CD4-positive, alpha-beta T cell treated with Interleukin-15 for 4 hours (primary cell): Measurements from ENCODE around the gene MTMR12.

Source experiments
- DNase-seq: peaks from one replicate; pipeline ENCODE4 v3.0.0-alpha.2; 2020; ENCODE audit warnings: low spot score

Gene MTMR12, protein sequence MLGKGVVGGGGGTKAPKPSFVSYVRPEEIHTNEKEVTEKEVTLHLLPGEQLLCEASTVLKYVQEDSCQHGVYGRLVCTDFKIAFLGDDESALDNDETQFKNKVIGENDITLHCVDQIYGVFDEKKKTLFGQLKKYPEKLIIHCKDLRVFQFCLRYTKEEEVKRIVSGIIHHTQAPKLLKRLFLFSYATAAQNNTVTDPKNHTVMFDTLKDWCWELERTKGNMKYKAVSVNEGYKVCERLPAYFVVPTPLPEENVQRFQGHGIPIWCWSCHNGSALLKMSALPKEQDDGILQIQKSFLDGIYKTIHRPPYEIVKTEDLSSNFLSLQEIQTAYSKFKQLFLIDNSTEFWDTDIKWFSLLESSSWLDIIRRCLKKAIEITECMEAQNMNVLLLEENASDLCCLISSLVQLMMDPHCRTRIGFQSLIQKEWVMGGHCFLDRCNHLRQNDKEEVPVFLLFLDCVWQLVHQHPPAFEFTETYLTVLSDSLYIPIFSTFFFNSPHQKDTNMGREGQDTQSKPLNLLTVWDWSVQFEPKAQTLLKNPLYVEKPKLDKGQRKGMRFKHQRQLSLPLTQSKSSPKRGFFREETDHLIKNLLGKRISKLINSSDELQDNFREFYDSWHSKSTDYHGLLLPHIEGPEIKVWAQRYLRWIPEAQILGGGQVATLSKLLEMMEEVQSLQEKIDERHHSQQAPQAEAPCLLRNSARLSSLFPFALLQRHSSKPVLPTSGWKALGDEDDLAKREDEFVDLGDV

GRCh38 chr5:32312595-32313332 lies at the start of gene MTMR12:
TSS of gene MTMR12 (minus strand) at chr5:32312939. CDS start at chr5:32312838, 101 bp downstream.
- peak; percentile 99 for DNase-seq

DNA sequence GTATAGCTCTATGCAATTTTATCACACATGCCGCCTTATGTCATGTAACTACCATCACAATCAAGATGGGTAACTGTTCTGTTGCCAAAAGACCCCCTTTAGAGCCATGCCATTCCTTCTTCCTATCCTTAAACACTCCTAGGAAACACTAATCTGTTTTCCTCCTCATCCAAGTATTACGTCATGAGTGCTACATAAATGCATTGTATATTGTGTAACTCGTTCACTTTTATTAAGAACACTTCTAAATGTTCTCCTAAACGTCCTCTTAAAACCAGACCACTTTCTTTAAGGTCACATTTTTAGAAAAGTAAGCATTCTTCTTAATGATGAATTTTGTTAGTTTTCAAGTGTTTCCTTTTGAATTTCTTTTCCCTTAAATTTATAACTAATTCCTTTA lies 49.8 kb upstream of the MTMR12 start:
- no peak for DNase-seq

DNA sequence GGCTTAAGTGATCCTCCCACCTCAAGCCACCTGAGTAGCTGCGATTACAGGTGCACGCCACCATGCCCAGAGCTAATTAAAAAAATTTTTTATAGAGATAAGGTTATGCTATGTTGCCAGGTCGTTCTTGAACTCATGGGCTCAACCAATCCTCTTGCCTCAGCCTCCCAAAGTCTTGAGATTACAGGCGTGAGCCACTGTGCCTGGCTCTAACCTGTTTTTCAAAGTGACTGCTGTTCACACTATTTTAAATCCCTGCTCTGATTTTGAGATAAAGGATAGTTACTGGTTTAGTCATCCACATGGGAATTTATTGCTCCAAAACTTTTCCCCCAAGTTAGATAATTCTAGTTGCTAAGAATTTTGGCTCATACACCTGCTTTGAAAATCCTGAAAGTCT lies 48.2 kb upstream of the MTMR12 start:
- no peak for DNase-seq

DNA sequence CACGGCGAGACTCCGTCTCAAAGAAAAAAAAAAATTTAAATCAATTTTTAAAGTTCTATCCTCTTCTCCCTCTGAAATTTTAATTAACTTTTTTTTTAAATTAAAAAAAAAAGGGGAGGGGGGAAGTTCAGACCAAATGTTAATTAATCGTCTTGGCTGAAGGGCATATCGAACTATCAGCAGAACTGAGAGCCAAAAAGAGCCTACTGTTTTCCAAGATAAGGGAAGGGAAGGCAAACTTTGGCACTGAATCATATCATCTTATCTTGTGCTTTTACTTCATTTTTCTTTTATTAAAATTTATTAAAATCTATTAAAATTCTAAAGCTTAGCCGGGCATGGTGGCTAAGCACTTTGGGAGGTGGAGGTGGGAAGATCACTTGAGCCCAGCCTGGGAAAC lies 45.9 kb upstream of the MTMR12 start:
- no peak for DNase-seq

DNA sequence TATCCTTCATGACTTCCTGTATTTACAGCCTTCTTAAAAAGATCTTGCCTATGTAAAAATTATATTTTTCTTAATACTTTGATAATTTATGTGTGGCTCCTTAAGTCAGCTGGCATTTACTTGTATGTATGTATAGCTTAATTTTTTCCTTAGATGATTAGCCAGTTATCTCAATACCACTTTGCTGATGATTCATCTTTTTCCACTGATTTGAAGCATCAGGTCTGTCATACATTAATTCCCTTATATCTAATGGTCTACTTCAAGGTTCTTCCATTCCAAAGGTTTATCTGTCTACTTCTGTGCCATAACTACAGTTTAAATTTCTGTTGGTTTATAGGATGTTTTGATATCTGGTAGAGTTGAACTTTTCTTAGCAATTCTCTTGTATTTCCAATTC lies 44.9 kb upstream of the MTMR12 start:
- no peak for DNase-seq

DNA sequence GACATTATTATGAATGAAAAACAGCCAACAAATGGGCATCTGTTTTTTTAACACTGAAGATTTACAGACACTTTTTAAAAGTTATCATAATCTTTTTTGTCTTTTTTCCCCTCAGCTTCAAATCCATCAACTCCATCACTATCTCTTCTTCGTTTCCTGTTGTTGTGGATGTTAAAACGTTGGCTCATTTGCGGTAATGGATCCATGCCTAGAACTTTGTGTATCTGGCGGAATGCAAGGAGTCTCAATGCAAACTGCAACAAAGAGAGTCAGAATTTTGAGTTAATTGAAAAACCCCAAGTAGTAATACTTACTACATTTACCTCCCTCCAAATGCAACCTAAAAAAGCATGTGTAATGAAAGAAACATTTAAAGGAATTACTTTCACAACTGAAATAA lies 42.9 kb upstream of the MTMR12 start:
- no peak for DNase-seq

GRCh38 chr5:32353420-32353819 lies 40.7 kb upstream of the MTMR12 start:
- no peak for DNase-seq

DNA sequence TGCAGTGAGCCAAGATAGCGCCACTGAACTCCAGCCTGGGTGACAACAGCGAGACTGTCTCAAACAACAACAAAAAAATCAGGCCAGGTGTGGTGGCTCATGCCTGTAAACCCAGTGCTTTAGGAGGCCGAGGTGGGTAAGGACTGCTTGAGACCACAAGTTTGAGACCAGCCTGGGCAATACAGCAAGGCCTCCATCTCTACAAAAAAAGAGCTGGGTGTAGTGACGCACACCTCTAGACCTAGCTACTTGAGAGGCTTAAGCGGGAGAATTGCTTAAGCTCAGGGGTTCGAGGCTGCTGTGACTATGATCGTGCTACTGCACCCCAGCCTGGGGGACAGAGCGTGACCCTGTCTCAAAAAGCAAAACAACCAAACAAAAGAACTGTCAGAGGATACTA lies 39.9 kb upstream of the MTMR12 start:
- no peak for DNase-seq

DNA sequence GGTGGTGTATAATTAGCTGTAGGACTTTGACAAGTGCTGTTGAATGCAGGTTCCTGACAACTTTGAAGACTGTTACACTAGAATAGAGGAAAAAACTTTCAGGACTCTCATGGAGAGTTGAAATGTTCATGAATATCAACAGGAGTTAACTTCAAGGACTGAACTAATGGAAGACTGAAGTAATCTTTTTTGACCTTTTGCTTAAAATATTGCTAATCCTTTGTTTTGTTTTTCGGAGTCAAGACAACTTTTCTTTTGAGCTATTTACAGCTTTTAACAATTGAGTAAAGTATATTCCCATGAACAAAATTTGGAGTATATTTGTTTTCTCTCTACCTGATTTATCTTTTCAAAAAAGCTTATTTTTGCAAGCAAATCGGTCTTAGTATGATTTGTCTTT lies 34.1 kb upstream of the MTMR12 start:
- DNase-seq = no peak

DNA sequence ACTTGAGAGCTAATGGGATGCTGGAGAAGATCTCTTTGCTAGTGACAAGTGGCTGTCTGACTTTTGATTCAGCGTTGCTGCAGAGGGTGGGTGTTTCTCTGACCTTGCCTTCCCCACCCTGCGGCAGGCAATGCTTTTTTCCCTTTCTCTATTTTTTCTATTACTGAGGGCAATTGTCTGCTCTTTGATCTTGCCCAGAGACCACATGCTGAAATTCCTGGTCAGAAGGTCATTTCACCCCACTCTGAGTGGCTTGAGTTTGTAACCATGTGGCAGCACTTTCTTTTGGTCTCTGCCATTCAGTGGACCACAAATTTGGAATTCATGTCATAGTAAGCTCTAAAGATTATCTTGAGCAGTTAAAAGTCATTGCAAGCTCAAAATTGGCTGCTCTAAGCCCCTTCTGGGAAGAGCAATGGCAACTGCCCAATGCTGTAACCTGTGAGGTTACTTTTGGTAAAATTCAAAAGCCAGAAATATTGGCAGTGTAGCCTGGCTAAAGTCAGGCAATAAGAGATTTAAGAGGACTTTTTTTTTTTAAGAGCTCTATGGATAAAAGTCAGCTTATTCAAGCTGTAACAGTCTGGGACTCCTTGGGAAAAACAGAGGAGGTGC lies 30.4 kb upstream of the MTMR12 start:
- no peak for DNase-seq

DNA sequence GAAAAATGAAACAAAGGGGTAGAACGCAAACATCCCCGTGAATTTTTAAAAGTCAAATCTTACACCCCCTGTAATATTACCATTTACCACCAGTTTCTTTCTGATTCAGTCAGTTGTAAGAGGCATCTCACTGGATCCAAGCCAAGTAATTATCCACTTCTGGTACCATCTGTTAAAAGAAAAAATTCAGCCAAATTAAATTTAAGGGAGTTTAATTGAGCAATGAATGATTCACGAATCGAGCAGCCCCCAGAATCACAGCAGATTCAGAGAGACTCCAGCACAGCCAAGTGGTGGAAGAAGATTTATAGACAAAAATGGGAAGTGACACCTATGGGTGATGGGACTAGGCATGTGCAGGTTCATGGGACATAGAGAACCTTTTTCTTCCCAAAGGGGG lies 29.9 kb upstream of the MTMR12 start:
- DNase-seq = no peak

DNA sequence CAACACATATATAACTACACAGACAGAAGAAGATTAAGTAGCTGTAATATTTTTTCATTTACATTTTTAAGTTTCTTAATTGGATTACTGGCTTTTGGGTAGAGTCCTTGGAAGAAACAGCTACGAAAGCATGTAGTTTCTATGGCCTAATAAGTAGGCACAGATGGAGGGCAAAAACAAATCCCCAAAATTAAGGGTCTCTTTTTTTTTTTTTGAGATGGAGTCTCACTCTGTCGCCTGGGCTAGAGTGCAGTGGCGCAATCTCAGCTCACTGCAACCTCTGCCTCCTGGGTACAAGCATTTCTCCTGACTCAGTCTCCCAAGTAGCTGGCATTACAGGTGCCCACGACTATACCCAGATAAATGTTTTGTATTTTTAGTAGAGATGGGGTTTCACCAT lies 27.1 kb upstream of the MTMR12 start:
- DNase-seq = no peak

GRCh38 chr5:32339198-32339597 lies 26.5 kb upstream of the MTMR12 start:
- no peak for DNase-seq

- DNase-seq = no peak
Observed at GRCh38 chr5:32332966-32333365, 20.2 kb upstream of the MTMR12 start.

DNA sequence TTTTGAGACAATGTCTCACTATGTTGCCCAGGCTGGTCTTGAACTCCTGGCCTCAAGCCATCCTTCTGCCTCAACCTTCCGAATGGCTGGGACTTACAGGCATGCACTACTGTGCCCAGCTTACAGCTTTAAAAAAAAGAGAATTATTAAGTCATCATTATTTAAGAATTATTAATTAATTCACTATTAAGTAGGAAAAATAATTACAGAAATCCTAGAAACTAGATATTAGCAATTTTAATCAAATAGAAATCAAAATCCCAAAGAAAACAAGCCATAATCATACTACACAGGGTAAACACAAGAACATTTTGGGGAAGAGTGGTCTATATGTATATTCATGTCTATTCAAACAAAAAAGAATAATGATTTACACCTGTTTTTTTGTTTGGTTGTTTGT lies 19.6 kb upstream of the MTMR12 start:
- no peak for DNase-seq

DNA sequence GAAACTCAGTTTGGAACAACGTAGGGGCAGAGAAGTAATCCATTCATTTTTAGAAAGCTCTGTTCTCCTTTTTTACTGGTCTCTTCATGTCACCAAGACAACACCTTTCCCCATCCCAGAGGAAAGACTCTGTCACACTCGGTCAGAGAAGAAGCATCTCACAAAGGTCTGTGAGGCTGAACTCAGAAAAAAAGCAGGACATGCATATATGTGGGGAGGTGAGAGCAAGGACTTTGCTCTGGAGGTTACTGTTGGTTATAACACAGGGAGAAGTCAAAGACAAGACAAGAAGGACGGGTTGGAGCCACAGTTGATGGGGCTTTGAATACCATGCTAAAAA lies 19.2 kb upstream of the MTMR12 start:
- DNase-seq = no peak

- DNase-seq = no peak
Observed at GRCh38 chr5:32331217-32331934, 18.6 kb upstream of the MTMR12 start.

- DNase-seq = no peak
Observed at GRCh38 chr5:32330126-32330971, 17.6 kb upstream of the MTMR12 start.

GRCh38 chr5:32329395-32329834 lies 16.7 kb upstream of the MTMR12 start:
- peak; percentile 58 for DNase-seq

DNA sequence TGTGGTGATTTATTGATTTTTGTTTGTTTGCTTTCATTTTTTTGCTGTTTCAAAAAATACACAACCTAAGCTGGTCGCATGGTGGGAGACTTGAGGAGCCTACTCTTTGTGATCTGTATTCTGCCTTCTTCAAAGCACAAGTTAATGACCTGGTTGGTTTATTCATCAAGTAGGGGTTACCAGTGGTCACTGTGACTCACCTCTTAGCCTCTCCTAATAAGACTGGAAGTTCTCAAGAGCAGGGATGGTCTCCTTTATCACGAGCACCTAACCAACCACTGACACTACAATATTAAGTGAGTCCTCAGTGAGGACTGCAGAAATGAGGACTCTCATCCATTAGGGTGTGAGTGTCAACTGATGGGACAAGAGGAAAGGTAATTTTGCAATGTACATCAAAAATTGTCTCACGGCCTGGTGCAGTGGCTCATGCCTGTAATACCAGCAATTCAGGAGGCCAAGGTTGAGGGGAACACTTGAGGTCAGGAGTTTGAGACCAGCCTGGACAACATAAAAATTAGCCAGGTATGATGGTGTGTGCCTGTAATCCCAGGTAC lies 13.6 kb upstream of the MTMR12 start:
- no peak for DNase-seq

- DNase-seq = no peak
Observed at GRCh38 chr5:32325616-32326015, 12.9 kb upstream of the MTMR12 start.
